DMS114 treated with DMSO at 0.1 percent for 48 hours (cell line): ENCODE results near the gene FBXO24.
A peak's percentile ranks its signal among the peaks of the same experiment; 100 is the strongest.

Experiments
- DNase-seq: peaks from one replicate; lab custom pipeline; 2025; ENCODE audit not compliant: unreplicated experiment; lab: John Stamatoyannopoulos, UW

FBXO24 gene

DNA sequence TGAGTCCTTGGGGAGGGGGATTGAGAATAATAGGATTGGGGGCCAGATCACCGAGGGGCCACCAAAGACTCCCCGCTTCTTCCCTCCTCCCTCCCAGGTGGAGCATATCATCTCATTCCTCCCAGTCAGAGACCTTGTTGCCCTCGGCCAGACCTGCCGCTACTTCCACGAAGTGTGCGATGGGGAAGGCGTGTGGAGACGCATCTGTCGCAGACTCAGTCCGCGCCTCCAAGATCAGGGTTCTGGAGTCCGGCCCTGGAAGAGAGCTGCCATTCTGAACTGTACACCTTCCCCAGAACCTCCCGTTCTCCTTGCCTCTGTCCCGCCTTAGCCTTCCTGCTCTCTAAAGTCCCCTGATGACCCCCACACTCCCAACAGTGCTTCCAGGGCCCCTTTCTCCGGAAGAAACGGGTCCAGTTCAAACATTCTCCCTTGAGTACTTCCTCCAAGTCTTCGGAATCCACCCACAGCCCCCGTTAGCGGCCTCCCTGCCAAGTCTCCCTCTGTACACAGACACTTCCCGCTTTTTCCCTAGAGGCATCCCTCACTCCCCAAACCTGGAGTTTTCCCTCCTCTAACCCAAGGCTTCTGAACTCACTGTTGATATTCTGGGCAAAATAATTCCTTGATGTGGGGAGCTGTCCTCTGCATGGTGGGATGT, 4.1 kb downstream of the FBXO24 start:
- no peak for DNase-seq

DNA sequence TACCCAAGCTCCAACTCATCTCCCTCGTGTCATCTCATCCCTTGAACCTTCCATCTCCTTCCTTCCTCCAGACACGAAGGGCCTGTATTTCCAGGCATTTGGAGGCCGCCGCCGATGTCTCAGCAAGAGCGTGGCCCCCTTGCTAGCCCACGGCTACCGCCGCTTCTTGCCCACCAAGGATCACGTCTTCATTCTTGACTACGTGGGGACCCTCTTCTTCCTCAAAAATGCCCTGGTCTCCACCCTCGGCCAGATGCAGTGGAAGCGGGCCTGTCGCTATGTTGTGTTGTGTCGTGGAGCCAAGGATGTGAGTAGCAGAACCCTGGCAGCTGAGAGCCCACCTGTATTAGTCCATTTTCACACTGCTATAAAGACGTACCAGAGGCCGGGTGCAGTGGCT, 5.5 kb downstream of the FBXO24 start:
- no peak for DNase-seq

DNA sequence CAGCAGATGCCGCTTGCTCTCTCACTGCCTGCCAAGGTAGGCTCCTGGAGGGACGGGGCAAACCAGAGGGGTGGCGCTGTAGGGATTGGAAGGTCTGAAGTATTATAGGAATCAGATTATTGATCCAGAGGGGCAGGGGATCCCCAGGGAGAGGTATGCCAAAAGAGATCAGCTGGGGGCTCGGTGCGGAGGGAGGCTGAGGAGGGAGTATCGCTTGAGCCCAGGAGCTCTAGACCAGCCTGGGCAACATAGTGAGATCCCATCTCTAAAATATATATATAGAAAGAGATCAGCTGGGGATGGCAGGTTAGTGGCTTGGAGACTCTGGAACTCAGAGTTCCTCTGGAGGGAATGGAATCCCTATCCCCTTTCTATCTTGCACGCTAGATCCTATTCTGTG, 9.1 kb downstream of the FBXO24 start:
- DNase-seq = no peak

DNA sequence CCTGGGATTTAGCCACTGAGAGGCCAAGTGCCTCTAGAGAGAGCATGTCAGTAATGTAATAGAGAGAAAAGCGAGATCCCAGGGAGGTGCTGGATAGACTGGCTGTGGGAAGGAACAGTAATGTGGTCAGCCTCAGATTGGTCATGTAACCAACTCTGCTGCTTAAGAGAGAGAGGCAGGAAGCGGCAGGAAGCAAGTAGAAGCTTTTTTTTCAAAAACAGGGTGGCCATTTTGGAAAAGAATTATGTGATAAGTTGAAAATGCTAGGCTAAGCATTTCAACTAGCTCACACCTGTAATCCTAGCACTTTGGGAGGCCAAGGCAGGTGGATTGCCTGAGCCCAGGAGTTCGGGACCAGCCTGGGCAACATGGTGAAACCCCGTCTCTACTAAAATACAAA, 12.3 kb downstream of the FBXO24 start:
- no peak for DNase-seq

DNA sequence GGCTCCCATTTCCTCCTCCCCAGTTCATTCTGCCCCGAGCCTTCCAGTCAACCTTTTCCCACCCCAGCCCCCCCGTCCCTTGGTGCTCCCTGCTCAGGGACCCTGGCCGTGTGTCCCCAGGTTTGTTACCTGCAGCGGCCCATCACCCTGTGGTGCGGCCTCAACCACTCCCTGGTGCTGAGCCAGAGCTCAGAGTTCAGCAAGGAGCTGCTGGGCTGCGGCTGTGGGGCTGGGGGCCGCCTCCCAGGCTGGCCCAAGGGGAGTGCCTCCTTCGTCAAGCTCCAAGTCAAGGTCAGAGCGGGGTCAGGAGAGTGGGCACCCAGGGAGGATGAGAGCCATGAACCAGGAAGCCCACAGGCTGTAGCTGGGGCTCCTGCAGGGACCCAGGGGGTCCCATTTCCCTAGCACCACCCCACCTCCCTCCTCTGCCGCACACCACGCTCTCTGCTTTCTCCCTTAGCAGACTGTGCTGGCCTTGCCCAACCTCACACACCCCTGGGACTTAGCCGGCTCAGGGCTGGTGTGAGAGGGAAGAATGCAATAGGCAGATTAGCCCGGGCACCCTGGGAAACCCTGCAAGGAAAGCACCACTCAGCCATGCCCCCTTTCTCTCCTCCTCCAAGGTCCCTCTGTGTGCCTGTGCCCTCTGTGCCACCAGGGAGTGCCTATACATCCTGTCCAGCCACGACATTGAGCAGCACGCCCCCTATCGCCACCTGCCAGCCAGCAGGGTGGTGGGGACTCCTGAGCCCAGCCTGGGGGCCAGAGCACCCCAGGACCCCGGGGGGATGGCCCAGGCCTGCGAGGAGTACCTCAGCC, 14.0 kb downstream of the FBXO24 start:
- DNase-seq = no peak

DNA sequence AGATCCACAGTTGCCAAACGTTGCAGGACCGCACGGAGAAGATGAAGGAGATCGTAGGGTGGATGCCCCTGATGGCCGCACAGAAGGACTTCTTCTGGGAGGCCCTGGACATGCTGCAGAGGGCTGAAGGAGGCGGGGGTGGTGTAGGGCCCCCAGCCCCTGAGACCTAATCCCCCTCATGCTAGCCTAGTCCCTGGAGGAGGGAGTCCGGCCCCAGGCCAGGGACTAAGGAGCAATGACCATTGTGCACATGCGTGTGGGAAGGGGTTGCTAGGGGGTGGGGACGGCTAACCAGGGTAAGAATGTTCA, 14.6 kb downstream of the FBXO24 start:
- DNase-seq = no peak

DNA sequence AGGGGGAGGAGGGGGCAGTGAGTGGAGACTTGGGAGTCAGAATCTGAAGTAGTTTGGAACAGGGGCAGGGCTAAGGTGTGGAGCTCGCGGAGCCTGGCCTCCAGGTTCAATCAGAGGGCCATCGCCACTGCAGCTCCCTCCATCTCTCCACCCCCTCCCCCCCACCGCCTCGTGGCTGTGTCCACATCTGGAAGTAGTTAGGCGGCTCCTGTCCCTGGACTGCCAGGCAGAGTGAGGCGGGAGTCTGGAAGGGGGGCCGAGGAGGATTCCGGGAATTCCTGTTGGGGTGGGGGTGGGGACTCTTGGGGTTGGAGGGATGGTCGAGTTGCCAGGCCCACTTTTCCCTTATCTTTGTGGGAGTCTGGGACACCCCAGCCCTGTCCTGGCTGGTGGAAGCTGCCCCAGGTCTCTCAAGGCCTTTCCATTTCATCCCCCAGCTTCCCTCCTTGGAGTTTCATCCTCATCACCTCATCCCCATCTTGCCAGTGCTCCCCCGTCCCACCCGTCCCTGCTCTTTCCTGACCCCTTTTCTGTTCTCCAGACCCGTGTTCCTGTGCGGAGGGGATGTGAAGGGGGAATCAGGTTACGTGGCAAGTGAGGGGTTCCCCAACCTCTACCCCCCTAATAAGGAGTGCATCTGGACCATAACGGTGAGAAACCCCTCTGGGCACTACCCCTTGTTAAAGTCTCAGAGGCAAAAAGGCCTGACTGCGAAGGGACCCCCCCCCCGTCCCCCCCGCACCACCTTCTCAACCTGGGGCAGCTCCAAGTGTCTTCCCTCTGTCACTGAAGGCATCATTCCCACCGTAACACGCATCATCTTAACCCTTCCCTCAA, 17.0 kb downstream of the FBXO24 start:
- DNase-seq = peak; percentile 14

DNA sequence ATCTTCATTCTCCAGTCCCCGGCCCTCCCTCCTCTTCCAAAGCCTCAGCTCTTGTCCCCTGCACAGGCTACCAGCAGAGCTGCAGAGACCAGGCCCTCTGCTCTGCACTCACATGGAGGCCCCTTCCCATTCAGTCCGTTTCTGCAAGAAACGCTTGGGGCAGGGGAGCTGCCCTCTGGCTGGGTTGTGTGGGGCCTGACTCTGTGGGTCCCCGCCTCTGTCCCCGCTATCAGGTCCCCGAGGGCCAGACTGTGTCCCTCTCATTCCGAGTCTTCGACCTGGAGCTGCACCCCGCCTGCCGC, 17.5 kb downstream of the FBXO24 start:
- no peak for DNase-seq

DNA sequence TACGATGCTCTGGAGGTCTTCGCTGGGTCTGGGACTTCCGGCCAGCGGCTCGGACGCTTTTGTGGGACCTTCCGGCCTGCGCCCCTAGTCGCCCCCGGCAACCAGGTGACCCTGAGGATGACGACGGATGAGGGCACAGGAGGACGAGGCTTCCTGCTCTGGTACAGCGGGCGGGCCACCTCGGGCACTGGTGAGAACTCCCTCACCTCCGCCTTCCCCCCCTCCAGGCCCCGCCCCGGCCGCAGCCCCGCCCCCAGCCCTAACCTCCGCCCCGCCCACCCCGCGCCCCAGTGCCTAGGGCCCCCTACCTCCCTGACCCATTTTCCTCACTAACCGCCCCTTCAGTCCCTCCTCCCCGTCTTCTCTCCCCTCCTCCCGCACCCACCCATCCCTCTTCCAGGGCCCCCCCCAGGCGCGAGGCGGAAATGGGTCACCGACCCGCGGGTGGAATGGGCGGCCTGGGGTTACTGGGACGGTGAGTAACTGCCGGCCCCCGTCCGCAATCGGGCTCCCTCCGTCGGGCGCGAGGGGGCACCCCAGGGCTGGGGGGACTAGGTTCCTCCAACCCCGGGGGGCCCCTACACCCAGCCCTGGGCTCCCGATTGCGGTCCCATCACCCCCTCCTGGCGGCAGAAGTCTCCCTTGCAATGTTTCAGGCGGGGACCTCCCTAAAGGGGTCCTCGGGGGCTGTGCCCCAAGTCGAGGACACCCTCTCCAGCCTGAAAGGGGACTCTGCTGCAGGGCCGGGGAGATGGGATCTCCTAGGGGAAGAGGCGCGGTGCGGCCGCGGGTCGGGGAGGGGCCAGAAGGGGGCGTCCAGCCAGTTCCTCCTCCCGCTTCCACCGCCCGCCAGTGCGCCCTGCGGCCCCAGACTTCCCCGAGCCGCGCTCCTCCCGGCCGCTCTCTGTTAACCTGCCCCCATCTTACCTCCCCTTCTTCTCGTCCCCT, 18.2 kb downstream of the FBXO24 start:
- DNase-seq = peak; percentile 43

DNA sequence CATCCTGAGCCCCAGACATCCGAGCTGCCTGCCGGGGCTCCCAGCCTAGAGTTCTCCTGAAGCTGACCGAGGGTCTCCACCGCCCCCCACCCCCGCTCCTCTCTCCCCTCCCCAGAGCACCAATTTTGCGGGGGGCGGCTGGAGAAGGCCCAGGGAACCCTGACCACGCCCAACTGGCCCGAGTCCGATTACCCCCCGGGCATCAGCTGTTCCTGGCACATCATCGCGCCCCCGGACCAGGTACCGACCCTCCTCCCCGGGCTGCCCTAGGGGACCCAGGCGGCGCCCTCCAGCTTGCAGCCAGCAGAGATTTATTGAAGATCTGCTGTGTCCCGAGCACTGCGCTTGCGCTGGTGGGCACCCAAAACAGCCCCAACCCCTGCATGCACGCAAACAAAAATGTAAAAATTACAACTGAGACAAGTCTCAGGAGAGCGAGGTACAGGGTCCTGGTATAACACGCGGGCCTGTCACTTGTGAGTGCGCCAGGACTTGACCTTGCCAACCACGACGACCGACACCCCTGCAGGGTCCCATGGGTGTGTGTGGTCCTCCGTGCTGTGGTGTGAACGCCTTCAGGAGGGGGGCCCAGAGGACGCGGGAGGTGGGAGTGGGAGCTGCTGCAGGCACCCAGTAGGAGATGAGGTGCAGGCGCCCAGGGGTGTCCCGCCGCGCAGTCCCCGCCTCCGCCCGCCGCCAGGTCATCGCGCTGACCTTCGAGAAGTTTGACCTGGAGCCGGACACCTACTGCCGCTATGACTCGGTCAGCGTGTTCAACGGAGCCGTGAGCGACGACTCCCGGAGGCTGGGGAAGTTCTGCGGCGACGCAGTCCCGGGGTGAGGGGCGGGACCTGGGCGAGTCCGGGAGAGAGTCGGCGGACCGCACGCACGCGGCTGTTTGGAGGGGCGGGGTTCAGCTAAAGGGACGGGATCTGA, 19.1 kb downstream of the FBXO24 start:
- DNase-seq = no peak

DNA sequence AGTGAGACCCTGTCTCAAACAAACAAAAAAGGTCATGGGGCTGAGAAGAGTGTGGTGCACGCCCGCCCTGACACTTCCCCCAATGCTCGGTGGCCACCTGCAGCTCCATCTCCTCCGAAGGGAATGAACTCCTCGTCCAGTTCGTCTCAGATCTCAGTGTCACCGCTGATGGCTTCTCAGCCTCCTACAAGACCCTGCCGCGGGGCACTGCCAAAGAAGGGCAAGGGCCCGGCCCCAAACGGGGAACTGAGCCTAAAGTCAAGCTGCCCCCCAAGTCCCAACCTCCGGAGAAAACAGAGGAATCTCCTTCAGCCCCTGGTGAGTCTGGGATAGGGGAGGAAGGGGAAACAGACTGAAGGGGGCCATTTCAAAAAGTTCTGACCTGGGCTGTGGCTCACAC, 20.2 kb downstream of the FBXO24 start:
- no peak for DNase-seq

DNA sequence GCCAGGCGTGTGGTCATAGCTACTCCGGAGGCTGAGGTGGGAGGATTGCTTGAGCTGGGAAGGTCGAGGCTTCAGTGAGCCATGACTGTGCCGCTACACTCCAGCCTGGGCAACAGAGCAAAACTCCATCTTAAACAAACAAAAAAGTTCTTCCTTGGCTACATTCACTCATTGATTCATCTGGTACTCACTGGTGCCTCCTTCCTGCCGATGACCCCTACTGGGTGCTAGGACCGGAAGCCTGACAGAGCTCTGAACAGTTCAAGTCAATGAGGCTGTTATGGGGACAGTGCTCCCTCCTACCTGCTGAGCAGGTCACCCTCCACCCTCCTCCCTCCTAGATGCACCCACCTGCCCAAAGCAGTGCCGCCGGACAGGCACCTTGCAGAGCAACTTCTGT, 21.0 kb downstream of the FBXO24 start:
- no peak for DNase-seq

DNA sequence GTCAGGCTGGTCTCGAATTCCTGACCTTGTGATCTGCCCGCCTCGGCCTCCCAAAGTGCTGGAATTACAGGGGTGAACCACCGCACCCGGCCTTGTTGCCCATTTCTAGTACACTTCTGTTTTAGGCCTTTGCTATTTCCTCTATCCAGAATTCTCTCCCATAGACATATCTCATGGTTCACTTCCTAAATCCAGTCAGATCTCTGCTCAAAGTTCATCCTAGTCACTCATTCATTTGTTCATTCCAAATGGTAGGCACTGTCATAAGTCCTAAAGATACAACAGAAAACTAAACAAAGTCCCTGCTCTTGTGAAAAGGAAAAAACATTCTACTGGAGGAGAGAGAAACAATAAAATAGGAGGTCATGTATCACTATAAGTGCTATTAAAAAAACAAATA, 23.8 kb downstream of the FBXO24 start:
- DNase-seq = no peak

DNA sequence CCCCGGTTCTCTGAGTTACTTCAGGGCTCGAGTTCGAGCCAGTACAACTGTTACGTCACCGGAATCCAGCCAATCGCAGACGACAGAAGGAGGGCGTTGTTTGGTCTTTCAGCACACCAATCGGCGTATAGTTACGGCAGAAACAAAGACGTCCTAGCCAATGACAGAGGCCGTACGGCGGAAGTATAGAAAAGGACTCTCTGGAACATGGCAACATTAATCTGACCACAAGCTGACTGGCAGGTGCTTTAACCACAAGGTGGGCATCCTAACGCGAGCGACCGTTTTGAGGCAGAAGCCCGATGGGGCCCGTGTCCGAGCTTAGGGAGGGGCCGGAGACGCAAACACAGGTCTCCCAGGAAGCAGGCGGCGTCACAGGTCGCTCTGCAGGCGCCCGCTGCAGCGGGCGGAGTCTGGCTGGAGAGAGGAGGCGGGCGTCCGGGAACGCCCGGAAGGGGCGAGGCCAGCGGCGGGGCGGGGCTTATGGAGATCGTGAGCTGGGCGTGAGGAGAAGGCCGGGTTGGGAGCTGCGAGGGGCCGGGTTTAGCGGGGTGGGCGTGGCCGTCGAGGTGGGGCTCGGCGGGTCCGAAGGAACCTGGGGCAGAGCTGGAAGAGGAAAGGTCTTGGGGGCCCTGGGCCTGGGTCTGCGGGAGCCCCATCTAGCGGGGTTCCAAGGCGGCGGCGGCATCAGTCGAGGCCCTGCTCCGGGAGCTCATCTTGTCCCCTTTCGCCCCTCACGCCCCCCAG, 26.0 kb downstream of the FBXO24 start, which contains the start of gene MOSPD3:
TSS of gene MOSPD3 (plus strand) at position 558 of the 747 bp plus-strand sequence. CDS start 252 bp downstream, outside the sequence.
- peak; percentile 98 for DNase-seq

DNA sequence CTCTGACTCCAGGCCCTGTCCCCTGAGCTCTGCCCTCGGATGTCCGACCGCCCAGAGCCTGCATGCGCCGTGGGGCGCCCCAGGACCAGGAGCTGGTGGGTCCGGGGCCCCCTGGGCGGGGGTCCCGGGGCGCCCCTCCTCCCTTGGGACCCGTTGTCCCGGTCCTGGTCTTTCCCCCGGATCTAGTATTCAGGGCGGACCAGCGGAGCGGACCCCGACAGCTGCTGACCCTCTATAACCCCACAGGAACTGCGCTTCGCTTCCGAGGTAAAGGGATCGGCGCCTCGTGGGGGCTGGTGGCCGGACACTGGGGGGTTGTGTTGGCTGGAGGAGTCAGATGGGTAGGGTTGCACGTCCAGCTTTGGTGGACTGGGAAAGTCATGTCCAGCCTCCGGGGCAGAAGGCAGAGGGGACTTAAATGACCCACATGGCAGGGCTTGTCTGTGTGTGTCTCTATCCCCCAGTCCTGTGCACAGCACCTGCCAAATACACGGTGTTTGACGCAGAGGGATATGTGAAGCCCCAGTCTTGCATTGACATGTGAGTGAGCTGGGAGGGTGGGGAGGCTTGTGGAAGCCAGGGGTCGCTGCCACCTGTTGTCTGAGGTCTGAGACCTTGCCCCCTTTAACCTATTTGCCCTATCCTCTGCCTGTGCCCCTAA, 26.7 kb downstream of the FBXO24 start:
- no peak for DNase-seq

DNA sequence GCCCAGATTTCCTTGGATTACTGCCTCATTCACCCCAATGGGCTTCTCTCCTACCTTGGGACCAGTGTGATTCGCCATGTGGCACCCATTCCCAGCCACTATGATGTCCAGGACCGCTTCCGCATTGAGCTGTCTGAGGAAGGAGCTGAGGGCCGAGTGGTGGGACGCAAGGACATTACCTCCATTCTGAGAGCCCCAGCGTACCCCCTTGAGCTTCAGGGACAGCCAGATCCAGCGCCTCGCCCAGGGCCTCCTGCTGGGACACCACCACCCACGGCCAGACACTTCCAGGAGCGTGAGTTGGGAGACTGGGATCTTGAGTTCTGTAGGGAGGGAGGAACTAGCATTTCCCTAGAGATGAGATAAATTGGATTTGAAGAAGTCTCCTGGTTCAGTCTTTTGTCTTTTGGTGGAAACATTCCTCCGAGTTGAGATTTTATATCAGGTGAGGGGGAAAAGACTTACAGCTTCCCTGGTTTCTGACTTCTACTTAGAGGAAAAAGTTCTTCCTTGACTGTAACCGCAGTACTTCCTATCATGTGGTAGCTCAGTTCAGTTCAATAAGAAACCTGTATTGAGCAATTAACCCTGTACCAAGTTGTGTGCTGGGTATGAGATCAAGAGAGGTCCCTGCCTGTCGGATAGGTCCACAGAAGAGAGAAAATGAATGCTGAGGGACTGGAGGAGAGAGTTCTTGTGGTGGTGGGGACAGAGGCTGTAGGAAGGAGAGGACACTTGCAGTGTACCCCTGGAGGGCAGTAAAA, 27.5 kb downstream of the FBXO24 start:
- DNase-seq = no peak

DNA sequence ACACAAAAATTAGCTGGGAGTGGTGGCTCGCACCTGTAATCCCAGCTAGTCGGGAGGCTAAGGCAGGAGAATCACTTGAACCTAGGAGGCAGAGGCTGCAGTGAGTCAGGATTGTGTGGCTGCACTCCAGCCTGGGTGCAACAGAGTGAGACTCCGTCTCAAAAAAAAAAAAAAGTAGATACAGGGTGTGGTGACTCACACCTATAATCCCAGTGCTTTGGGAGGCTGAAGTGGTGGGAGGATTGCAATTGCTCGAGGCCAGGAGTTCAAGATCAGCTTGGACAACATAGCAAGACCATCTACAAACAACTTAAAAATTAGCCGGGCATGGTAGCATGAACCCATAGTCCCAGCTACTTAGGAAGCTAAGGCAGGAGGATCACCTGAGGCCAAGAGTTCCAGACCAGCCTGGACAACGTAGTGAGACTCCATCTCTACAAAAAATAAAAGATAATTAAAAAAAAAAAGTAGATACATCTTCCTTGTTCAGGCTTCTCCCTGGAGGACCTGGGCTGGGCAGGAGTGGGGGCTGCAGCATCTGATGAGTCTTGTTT, 28.3 kb downstream of the FBXO24 start:
- no peak for DNase-seq

DNA sequence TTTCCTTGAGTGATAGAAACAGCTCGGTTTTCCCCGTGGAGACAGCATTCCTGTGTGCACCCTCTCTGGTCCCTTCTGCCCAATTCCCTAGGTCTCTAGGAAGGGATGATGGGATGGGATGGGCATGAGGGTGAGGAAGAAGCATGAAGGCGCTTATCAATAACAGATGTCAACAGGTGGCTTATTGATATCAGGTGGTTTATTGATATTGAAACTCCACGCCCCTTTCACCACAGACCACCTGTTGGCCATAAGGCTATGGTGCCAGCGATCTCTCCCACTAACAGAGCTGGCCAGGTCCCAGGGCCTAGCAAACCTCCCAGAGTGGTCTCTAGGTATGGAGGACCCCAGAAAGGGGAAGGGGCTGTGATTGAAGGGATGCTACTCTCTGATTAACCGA, 34.1 kb downstream of the FBXO24 start:
- no peak for DNase-seq
